Sigmoid colon (tissue), 4 donors: ENCODE results near the gene TUB.

Experiments used
- CTCF ChIP-seq, 4 experiments: fragments of 450-650 bp in 3 of 4; fragments of 200-600 bp in 1 of 4; IDR thresholded peaks; one replicate each; pipeline ENCODE4 v1.5.1; 2016 to 2019; ENCODE audit warnings: antibody characterized with exemption in 4 of 4, mild to moderate bottlenecking in 3 of 4, moderate library complexity in 2 of 4
- EP300 ChIP-seq, 4 donors: sonication (generic); formaldehyde crosslinking; IDR thresholded peaks; one replicate each; pipeline ENCODE4 v1.6.1; 2017; ENCODE audit warnings: antibody characterized with exemption in 4 of 4
- POLR2AphosphoS5 ChIP-seq, 4 donors: sonication (generic); formaldehyde crosslinking; IDR thresholded peaks; one replicate each; pipeline ENCODE4 v1.6.1; 2017; ENCODE audit warnings: antibody characterized with exemption in 4 of 4

- TF ChIP-seq POLR2AphosphoS5 (IDR thresholded peaks at IDR 0.05) = no peak
- TF ChIP-seq EP300 (IDR thresholded peaks at IDR 0.05) = no peak
- TF ChIP-seq CTCF (IDR thresholded peaks at IDR 0.05) = no peak
Observed at GRCh38 chr11:8109675-8110074, 28.7 kb downstream of the TUB start.
